IPS DF 4.7 (cell line): ENCODE data around the gene RTN4IP1.

Source experiments
- DNase-seq: peaks from one replicate; pipeline ENCODE4 v3.0.0-alpha.2; 2013; ENCODE audit warnings: low spot score; ENCODE audit errors: extremely low read depth

RTN4IP1 gene

GRCh38 chr6:106547601-106548453 is 81.5 kb downstream of the RTN4IP1 start:
- no peak for DNase-seq

GRCh38 chr6:106546691-106547414 is 82.4 kb downstream of the RTN4IP1 start:
- DNase-seq = no peak

GRCh38 chr6:106546261-106546690 is 83.0 kb downstream of the RTN4IP1 start:
- no peak for DNase-seq

GRCh38 chr6:106540907-106541306 is 88.4 kb downstream of the RTN4IP1 start:
- DNase-seq = no peak

GRCh38 chr6:106540432-106540831 is 88.9 kb downstream of the RTN4IP1 start:
- DNase-seq = no peak

- DNase-seq = no peak
These were observed 89.4 kb downstream of the RTN4IP1 start for GRCh38 chr6:106539936-106540335.

GRCh38 chr6:106538145-106538544 is 91.2 kb downstream of the RTN4IP1 start:
- DNase-seq = no peak

- DNase-seq = no peak
These were observed 91.6 kb downstream of the RTN4IP1 start for GRCh38 chr6:106537662-106538061.

GRCh38 chr6:106536851-106537250 is 92.4 kb downstream of the RTN4IP1 start:
- DNase-seq = no peak

GRCh38 chr6:106536357-106536756 is 92.9 kb downstream of the RTN4IP1 start:
- no peak for DNase-seq

- no peak for DNase-seq
These were observed 94.3 kb downstream of the RTN4IP1 start for GRCh38 chr6:106535012-106535411.

GRCh38 chr6:106534564-106534982 is 94.7 kb downstream of the RTN4IP1 start:
- DNase-seq = no peak

GRCh38 chr6:106534004-106534403 is 95.3 kb downstream of the RTN4IP1 start:
- no peak for DNase-seq

GRCh38 chr6:106533054-106533453 is 96.2 kb downstream of the RTN4IP1 start:
- DNase-seq = no peak

- DNase-seq = no peak
These were observed 98.8 kb downstream of the RTN4IP1 start for GRCh38 chr6:106530502-106530901.

GRCh38 chr6:106530026-106530425 is 99.3 kb downstream of the RTN4IP1 start:
- no peak for DNase-seq

- DNase-seq = no peak
These were observed 99.9 kb downstream of the RTN4IP1 start for GRCh38 chr6:106529438-106529837.

GRCh38 chr6:106528521-106528920 is 100.8 kb downstream of the RTN4IP1 start:
- no peak for DNase-seq

GRCh38 chr6:106527979-106528378 is 101.3 kb downstream of the RTN4IP1 start:
- no peak for DNase-seq

- no peak for DNase-seq
These were observed 102.2 kb downstream of the RTN4IP1 start for GRCh38 chr6:106527117-106527516.

GRCh38 chr6:106525882-106526275 is 103.4 kb downstream of the RTN4IP1 start:
- no peak for DNase-seq

GRCh38 chr6:106525107-106525881 is 104.0 kb downstream of the RTN4IP1 start:
- no peak for DNase-seq
